GM19455 (cell line): ENCODE data around the gene TANGO6.

Source experiments
- ATAC-seq: cut with Tn5 transposase; IDR thresholded peaks from one replicate; pipeline ENCODE4 v1.9.1; 2021; ENCODE audit not compliant: unreplicated experiment

TANGO6 gene

DNA sequence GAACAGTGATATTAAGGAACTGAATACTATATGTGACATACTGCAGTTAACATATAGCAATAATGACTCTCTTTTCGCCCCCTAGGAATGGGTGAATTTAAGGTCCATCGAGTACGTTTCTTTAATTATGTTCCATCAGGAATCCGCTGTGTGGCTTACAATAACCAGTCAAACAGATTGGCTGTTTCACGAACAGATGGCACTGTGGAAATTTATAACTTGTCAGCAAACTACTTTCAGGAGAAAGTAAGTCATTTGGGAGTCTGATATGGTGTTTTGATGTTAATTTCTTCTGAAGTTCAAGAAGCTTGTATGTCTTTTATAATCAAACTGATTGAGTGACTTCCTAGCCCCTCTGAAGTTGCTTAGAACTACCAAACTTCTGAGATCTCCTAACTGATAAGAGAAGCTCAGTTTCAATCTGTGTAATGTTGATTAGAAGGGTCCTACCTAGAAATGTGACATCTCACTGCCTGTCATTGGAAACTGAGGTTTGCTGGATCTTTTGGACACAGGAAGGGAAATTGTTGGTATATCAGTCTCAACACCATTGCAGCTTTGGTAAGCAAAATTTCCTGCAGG lies 290.1 kb downstream of the TANGO6 start:
- ATAC-seq, result no peak
